ENCODE data around the gene ZHX3. TPM values are rescaled to one million over a fixed set of nuclear protein-coding genes. Genes with fewer than 3 reads are reported as not detected.

ZHX3 gene
- total and polyA plus RNA-seq, 5 experiments from 2014 or later: 3.3 to 14.4 (median 10.4) TPM

- DNase-seq: no peak
- Mint-ChIP-seq H3K36me3 (peaks cover 0 to 16% (median 0%) of the 10 kb centered on the region in 3 donors), H3K9me3 (no peaks in the 10 kb centered on the region), H3K27me3 (no peaks in the 10 kb centered on the region), H3K27ac (peak overlapping the region; percentile 89 to 99 (median 94)), H3K4me1 (peaks cover 64 to 84% (median 79%) of the 10 kb centered on the region in 4 donors), H3K4me3 (peak overlapping the region; percentile 84 to 99 (median 94))
- POLR2A ChIA-PET: interaction anchor here (8.8 to 16.1 kb wide), 2 partner anchors 19 to 33 kb away, joined by 59 to 734 read pairs; no protein-coding TSS in a partner anchor
- no peak for ATAC-seq
These were observed 177.1 kb downstream of the ZHX3 start for GRCh38 chr20:41140226-41141133.

GRCh38 chr20:41139227-41140093, 178.1 kb downstream of the ZHX3 start:
- peaks cover 0 to 9% (median 0%) of the 10 kb centered on the region in 3 donors for H3K36me3 Mint-ChIP-seq

GRCh38 chr20:41138475-41139226, 178.9 kb downstream of the ZHX3 start:
- ATAC-seq (peak; percentile 28 to 39), DNase-seq (peak in 8 of 10 donors; percentile 37 to 73 (median 56))
- peaks cover 51 to 83% (median 74%) of the 10 kb centered on the region in 4 donors for H3K4me1 Mint-ChIP-seq
- H3K36me3 Mint-ChIP-seq: peaks cover 0 to 6% (median 0%) of the 10 kb centered on the region in 3 donors
- H3K9me3 Mint-ChIP-seq: no peaks in the 10 kb centered on the region
- H3K4me3 Mint-ChIP-seq: peak overlapping the region; percentile 84 to 99 (median 94)
- peak overlapping the region; percentile 89 to 99 (median 94) for H3K27ac Mint-ChIP-seq
- no peaks in the 10 kb centered on the region for H3K27me3 Mint-ChIP-seq
- POLR2A ChIA-PET: interaction anchor here (0.7 to 16.1 kb wide), 12 partner anchors 8 to 480 kb away, joined by 3 to 734 read pairs (median 4); partner anchors contain the start of genes CHD6 and ZHX3

More at GRCh38 chr20:41139227-41140093, 178.1 kb downstream of the ZHX3 start:
- Mint-ChIP-seq H3K4me1 (peaks cover 57 to 84% (median 78%) of the 10 kb centered on the region in 4 donors), H3K4me3 (peak overlapping the region; percentile 84 to 99 (median 94)), H3K27ac (peak overlapping the region; percentile 89 to 99 (median 94)), H3K9me3 (no peaks in the 10 kb centered on the region), H3K27me3 (no peaks in the 10 kb centered on the region)
- DNase-seq (peak in 1 of 10 donors; percentile 35), ATAC-seq (no peak)
- POLR2A ChIA-PET: interaction anchor here (0.8 to 16.1 kb wide), 8 partner anchors 7 to 479 kb away, joined by 3 to 734 read pairs (median 11); partner anchors contain the start of gene CHD6

- H3K4me3 Mint-ChIP-seq: peak overlapping the region; percentile 84 to 99 (median 94)
- peak overlapping the region; percentile 89 to 99 (median 94) for H3K27ac Mint-ChIP-seq
- peak; percentile 3 to 11 for ATAC-seq
- H3K4me1 Mint-ChIP-seq: peaks cover 47 to 80% (median 67%) of the 10 kb centered on the region in 4 donors
- H3K27me3 Mint-ChIP-seq: no peaks in the 10 kb centered on the region
- DNase-seq: peak; percentile 57 to 87 (median 72)
- POLR2A ChIA-PET: interaction anchor here (0.7 to 16.1 kb wide), 11 partner anchors 8 to 481 kb away, joined by 3 to 734 read pairs (median 5); partner anchors contain the start of genes CHD6 and ZHX3
- no peaks in the 10 kb centered on the region for H3K9me3 Mint-ChIP-seq
- H3K36me3 Mint-ChIP-seq: peaks cover 0 to 4% (median 0%) of the 10 kb centered on the region in 3 donors
These were observed 179.7 kb downstream of the ZHX3 start for GRCh38 chr20:41137614-41138474.

GRCh38 chr20:41136680-41137613, 180.6 kb downstream of the ZHX3 start, which contains the start of gene PLCG1:
Gene PLCG1 (plus strand): TSS chr20:41137543. CDS start chr20:41137642, 99 bp downstream.
- H3K27me3 Mint-ChIP-seq: no peaks in the 10 kb centered on the region
- ATAC-seq (peak; percentile 61 to 72), DNase-seq (peak; percentile 68 to 88 (median 84))
- peaks cover 40 to 71% (median 59%) of the 10 kb centered on the region in 4 donors for H3K4me1 Mint-ChIP-seq
- peaks cover 0 to 4% (median 0%) of the 10 kb centered on the region in 3 donors for H3K36me3 Mint-ChIP-seq
- peak within 1 kb of the TSS; percentile 90 to 99 (median 95) for H3K4me3 Mint-ChIP-seq
- no peaks in the 10 kb centered on the region for H3K9me3 Mint-ChIP-seq
- peak within 1 kb of the TSS; percentile 92 to 99 (median 96) for H3K27ac Mint-ChIP-seq
- POLR2A ChIA-PET: interaction anchor here (0.8 to 16.1 kb wide), 9 partner anchors 8 to 482 kb away, joined by 3 to 734 read pairs (median 5); partner anchors contain the start of gene CHD6

GRCh38 chr20:41135888-41136679, 181.4 kb downstream of the ZHX3 start:
- Mint-ChIP-seq H3K4me1 (peaks cover 33 to 62% (median 50%) of the 10 kb centered on the region in 4 donors), H3K4me3 (peak overlapping the region; percentile 85 to 96 (median 93)), H3K9me3 (no peaks in the 10 kb centered on the region), H3K36me3 (peaks cover 0 to 3% (median 0%) of the 10 kb centered on the region in 3 donors), H3K27ac (peak overlapping the region; percentile 87 to 98 (median 94)), H3K27me3 (no peaks in the 10 kb centered on the region)
- POLR2A ChIA-PET: interaction anchor here (0.7 to 16.1 kb wide), 9 partner anchors 8 to 204 kb away, joined by 3 to 734 read pairs (median 4); no protein-coding TSS in a partner anchor
- no peak for ATAC-seq
- DNase-seq: no peak

GRCh38 chr20:41135187-41135887, 182.2 kb downstream of the ZHX3 start:
- peaks cover 27 to 55% (median 43%) of the 10 kb centered on the region in 4 donors for H3K4me1 Mint-ChIP-seq
- peak overlapping the region; percentile 80 to 98 (median 93) for H3K27ac Mint-ChIP-seq
- H3K36me3 Mint-ChIP-seq: peaks cover 0 to 3% (median 0%) of the 10 kb centered on the region in 3 donors
- POLR2A ChIA-PET: interaction anchor here (0.7 to 16.1 kb wide), 13 partner anchors 8 to 205 kb away, joined by 3 to 734 read pairs (median 3); partner anchors contain the start of gene ZHX3
- H3K27me3 Mint-ChIP-seq: no peaks in the 10 kb centered on the region
- H3K9me3 Mint-ChIP-seq: no peaks in the 10 kb centered on the region
- H3K4me3 Mint-ChIP-seq: peak overlapping the region; percentile 85 to 96 (median 93)
- DNase-seq: peak; percentile 52 to 81 (median 66)
- ATAC-seq: peak; percentile 24 to 34

- H3K27ac Mint-ChIP-seq: peak overlapping the region in 8 of 10 donors; percentile 68 to 97 (median 84)
- peak overlapping the region in 3 of 10 donors; percentile 90 to 96 (median 96) for H3K4me3 Mint-ChIP-seq
- H3K27me3 Mint-ChIP-seq: no peaks in the 10 kb centered on the region
- H3K9me3 Mint-ChIP-seq: no peaks in the 10 kb centered on the region
- DNase-seq (no peak), ATAC-seq (no peak)
- H3K4me1 Mint-ChIP-seq: peaks cover 23 to 47% (median 36%) of the 10 kb centered on the region in 4 donors
- H3K36me3 Mint-ChIP-seq: peaks cover 0 to 9% (median 0%) of the 10 kb centered on the region in 3 donors
- POLR2A ChIA-PET: interaction anchor here (0.8 to 16.1 kb wide), 12 partner anchors 9 to 183 kb away, joined by 3 to 734 read pairs (median 3); partner anchors contain the start of gene ZHX3
These were observed 183.0 kb downstream of the ZHX3 start for GRCh38 chr20:41134362-41135186.
